GM18868 (cell line): ENCODE data around the gene ARID1B.

Source experiments
- ATAC-seq: cut with Tn5 transposase; IDR thresholded peaks from one replicate; pipeline ENCODE4 v1.9.1; 2021; ENCODE audit warnings: mild to moderate bottlenecking, moderate library complexity; ENCODE audit not compliant: unreplicated experiment

Gene ARID1B

DNA sequence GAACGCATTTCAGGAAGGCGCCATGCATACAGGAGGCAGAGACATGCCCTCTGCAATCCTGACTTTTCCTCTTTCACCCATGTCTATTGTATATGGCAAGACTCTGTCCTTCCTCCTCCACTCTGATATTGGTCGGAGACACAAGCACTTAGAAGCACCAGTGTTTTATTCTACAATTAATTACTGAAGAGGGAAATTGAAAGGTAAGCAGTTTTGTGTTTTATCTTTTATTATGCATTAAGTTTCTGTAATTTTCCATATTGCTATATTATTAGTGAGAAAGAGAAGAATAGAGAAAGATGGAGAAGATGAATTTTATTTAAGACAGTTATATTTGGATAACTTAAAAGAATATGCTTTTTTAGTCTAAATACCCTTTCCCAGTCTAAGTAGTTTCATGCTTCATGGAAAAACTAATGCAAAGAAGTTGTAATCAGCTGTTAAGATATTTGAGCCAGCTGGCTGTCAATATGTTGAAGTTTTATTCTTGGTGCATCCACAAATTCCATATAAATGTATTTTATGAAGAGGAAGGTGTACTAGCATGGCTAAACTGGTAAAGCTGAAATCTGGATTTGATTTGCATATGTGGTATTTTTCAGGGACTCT is 13.6 kb downstream of the ARID1B start:
- ATAC-seq, result no peak

GRCh38 chr6:156791320-156791850 is 14.2 kb downstream of the ARID1B start:
- ATAC-seq, result peak; percentile 68

DNA sequence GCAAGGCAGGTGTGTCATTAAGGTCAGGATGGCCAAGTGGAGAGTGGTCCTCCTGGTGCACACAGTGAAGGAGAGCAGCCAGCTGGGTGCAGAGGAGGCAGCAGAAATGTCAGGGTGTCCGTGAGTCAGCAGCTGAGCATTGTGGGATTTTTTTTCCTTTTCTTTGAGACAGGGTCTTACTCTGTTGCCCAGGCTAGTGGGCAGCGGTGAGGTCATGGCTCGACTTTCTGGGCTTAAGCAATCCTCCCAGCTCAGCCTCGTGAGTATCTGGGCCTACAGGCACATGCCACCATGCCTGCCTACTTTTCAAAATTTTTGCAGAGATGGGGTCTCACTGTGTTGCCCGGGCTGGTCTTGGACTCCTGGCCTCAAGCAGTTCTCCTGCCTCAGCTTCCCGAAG is 16.0 kb downstream of the ARID1B start:
- ATAC-seq, result no peak

- ATAC-seq, result peak; percentile 51
These were observed 17.6 kb downstream of the ARID1B start for GRCh38 chr6:156794546-156795354.

DNA sequence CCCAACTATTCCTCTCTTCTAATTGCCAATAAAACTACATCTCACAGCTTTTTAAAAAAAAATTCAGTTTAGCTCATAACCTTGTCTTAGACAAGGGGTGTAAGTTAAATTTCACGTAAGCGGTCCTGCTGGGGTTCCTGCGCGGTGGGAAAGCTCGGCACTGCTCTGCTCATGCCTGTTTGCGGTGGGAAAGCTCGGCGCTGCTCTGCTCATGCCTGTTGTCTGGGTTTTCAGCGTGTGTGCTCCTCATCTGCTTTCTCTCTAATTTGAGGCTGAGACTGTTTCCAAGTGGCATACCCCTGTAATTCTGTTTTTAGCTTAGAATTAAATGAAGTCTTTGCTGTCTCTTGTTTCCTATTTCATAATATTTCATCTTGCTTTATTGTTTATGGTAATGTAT is 18.6 kb downstream of the ARID1B start:
- ATAC-seq, result no peak

DNA sequence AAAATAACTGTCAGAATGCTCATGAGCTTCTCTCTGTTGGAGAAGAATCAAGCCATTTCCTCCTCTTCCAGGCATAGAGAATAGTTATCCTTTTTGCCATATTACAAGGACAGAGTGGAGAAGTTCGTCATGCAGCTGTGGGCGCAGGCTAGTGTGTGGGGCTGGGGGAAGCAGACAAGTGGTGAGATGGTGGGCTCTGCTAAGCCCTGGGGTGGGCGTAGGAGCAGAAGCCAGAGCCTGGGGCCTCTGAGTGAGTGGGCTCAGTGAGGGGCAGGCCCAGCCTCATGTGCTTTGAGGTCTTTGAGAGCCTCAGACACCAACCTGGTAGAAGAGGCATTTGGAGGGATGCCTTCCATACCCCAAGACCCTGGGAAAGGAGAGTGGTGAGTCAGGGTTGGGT is 19.4 kb downstream of the ARID1B start:
- no peak for ATAC-seq

- no peak for ATAC-seq
These were observed 20.9 kb downstream of the ARID1B start for GRCh38 chr6:156797901-156798735.

- no peak for ATAC-seq
These were observed 24.5 kb downstream of the ARID1B start for GRCh38 chr6:156801712-156802111.

- no peak for ATAC-seq
These were observed 26.2 kb downstream of the ARID1B start for GRCh38 chr6:156803353-156803752.

- no peak for ATAC-seq
These were observed 27.2 kb downstream of the ARID1B start for GRCh38 chr6:156804402-156804801.

DNA sequence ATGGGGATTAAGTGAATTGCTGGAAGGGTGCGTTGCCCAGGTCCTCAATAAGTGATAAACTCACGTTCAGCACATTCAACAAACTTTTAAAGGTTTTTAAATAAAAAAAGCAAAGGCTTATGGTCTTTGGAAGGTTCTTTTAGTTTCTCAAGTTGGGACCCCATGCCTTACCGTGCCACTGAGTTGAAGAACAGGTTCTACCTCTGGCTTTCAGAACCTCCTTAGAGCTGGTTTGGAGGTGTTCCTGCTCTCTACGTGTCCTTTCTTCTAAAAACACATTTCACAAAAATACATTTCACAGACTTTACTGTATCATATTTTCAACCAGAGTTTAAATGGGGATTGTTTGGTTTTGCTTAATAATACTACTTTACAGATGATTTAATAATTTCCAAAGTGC is 29.0 kb downstream of the ARID1B start:
- no peak for ATAC-seq

GRCh38 chr6:156807028-156807427 is 29.9 kb downstream of the ARID1B start:
- no peak for ATAC-seq

DNA sequence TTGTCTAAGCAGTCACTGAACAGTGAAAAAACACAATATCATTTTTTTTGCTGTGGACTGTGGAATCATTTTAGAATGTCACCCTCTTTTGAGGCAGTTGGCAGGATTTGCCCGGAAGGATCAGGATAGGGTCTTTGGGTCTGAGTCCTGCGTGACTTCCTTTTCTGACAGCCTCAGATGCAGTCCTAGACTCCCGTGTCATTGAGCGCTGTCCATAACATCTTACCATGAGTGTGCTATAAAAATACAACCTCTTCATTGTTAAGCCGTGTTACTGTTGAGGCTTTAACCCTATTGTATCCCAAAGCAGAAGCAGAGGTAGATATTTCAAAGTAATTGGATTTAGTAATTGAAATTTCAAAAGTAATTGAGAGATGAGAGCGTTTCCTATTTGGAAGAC is 30.6 kb downstream of the ARID1B start:
- no peak for ATAC-seq

DNA sequence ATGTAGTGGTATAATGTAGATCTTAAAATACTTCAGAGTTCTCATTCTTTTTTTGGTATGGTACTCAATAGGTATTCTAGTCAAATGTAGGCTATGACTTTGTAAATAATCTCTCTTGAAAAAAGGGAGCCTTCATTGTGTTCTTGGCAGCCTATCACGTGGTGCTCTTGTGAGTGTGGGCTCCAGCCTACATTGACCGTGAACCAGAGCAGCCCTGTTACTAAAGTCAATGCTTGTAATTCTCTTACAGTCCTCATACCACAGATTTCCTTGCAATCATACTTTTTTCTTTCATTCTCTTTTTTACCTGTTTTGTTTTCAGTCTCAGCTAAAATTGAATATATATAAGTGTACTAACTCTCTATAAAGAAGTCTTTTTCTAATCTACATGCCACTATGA is 31.1 kb downstream of the ARID1B start:
- ATAC-seq, result peak; percentile 56

DNA sequence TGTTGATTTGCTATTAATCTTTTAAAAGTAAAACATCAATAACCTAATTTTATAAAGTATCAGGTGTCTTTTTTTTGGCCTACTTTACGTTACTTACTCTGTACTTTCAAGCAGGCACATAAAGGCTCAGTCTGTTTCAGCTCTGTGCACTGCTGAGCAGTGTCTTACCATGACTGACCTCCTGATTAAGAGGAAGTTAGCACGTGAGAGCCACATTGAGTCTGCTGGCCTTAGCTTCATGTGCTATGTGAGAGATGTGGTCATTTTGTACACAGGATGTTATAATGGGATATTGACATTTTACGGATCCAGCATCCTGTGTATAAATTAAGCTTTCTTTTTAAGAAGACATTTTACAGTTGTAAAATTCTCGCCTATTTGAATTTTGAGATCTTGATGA is 31.9 kb downstream of the ARID1B start:
- peak; percentile 94 for ATAC-seq

DNA sequence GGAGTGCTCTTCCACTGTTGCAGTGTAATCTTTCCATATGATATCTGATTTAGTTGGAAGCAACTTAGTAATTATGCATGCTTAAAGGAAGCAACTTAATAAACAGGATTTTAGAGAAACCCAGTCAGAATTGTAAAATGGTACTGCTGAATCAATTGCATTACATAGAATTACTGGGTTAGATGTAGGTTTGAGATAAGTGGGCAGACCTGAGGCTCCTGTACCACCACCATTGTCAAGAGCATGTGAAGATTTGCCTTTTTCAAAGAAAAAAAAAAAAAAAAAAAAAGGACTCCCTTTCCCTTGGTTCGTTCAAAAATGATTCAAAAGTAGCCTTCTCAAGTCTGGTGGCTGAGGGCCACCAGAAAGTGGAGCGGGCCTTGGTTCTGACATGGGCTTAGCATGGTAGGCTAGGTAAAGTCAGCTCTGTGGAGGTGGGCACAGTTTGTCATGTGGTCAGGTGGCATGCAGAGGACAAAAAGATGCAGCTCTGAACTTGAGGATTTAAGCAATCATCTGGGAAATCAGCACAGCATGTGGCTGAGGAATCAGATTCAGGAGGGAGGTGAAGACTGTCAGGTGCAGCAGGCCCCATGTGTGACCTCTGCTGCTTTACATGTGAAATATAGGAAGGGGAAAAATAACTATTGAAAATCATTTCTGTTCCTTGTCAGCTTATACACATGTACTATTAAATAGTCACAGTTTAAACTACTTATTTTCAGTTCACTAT is 32.4 kb downstream of the ARID1B start:
- ATAC-seq, result no peak

DNA sequence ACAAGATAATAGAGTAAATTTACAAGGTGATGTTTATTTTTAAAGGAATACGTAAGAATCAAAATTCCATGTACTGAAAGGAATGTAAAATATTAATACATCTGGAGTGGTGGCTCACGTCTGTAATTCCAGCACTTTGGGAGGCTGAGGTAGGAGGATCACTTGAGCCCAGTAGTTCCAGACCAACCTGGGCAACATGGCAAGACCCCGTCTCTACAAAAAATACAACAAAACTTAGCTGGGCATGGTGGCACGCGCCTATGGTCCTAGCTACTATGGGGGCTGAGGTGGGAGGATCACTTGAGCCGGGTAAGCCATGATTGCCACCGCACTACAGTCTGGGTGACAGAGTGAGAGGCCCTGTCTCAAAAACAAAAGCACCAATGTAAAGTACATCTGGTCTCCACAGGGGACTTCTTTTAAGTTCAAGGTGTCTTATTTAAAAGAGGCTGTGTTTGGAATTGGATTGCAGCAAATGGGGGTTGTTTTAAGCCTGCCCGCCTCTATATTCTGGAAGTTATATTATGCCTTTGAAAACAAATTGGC is 36.9 kb downstream of the ARID1B start:
- ATAC-seq, result no peak

DNA sequence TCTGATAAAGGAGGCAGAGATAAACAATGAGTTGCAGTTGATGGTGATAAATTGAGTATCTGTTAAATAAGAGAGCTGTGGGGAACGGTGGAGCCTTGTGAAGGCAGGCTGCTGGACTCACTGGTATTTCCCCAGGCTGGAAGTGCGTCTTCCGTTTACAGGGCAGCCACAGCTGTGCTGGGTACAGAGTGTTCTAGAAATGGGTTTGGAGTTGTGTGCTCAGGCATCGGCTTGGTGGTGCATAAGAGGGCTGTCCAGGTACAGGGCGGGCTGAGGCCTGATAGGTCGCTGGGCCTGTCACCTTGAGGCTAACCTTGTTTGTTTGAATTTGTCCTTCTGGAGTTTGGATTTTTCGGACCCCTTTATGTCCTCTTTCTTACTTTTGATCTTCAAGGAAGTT is 39.3 kb downstream of the ARID1B start:
- no peak for ATAC-seq

DNA sequence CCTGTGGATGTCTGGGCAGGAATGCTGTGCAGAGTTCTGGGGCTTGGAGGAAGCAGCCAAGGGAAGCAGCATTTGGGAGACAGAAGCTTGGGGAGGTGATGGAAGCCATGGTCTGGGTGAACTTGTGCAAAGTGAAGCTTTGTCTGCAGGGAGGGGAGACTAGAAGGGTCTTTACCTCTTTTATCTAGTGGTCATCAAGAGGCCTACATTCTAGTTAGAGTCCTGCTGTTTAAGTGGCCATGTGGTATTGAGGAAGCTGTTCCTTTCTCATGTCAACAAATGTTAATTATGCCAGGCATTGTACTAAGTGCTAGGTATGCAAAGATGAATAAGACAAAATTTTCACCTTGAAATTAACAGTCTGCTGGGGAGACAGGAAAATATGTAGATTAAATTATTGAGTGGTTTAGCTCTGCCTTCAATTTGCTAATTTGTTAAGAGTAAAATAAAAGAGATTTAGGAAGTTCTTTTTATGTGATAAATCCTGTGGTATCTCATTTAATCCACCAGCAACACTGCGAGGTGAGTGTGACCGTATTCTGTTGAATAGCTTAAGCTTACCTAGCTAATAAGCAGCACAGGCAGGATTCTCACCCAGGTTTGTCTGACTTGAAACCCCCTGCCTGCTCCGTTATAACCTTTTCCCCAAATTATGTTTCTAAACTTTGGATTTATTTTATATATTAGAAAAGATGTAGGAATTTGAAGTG is 43.1 kb downstream of the ARID1B start:
- no peak for ATAC-seq

DNA sequence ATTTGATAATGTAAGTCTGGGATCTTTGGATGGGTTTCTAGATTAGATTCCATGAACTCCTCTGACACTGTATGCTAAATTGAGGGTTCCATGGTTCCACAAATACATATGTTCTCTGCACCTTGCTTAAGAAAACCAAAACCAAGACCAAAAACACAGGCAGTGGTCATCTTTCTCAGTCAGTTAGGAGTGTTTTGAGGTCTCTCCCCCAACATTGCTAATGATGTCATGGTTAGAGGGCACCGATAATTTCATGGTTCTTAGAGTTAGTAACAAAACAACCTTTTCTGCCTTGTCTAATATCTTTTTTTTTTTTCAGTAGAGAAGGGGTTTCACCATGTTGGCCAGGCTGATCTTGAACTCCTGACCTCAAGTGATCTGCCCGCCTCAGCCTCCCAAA is 44.5 kb downstream of the ARID1B start:
- peak; percentile 37 for ATAC-seq
